CD4-positive, alpha-beta T cell treated with Interleukin-1 beta for 1 hour (primary cell): Measurements from ENCODE around the gene AGXT.
A peak's percentile ranks its signal among the peaks of the same experiment; 100 is the strongest.

Experiments used
- DNase-seq, 2 donors: peaks; one replicate each; pipeline ENCODE4 v3.0.0-alpha.2; 2020 to 2022

Gene AGXT

GRCh38 chr2:240868286-240869108, at the start of gene AGXT:
TSS of gene AGXT (plus strand) at chr2:240868824. CDS start at chr2:240868866, 42 bp downstream.
- DNase-seq = no peak

DNA sequence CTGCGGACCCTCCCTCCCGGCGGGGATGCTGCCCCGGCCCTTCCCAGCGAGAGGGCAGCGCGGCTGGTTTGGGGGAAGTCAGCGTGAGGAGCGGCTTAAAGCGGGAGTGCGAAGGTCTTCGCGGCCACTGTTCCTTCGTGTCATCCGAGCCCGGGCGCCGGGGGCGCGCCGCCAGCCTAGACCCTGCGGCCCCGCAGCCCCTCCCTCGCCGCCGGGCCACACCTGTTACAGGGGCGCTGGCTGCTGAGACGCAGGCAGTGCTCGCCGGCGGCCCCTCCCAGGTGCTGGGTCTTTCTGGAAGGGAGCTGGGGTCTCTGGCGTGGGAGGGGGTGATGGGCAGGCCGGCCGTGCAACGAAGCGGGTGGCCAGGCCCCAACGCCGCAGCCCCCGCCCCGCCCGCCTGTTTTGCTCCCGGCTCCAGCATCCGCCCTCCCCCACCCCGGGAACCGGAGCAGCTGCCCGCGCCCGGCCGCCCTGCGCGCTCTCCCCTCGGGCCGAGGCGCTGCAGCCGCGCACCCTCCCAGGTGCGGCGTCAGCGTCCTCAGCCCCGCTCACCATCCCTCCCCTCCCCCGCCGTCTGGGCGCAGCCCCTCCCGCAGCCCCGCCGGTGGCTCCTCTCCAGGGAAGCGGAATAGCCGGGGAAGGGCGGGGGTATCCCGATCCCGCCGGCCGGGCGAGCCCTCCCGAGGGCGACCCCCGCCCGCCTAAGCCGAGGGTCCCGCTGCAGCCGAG, 49.3 kb upstream of the AGXT start:
- no peak for DNase-seq

DNA sequence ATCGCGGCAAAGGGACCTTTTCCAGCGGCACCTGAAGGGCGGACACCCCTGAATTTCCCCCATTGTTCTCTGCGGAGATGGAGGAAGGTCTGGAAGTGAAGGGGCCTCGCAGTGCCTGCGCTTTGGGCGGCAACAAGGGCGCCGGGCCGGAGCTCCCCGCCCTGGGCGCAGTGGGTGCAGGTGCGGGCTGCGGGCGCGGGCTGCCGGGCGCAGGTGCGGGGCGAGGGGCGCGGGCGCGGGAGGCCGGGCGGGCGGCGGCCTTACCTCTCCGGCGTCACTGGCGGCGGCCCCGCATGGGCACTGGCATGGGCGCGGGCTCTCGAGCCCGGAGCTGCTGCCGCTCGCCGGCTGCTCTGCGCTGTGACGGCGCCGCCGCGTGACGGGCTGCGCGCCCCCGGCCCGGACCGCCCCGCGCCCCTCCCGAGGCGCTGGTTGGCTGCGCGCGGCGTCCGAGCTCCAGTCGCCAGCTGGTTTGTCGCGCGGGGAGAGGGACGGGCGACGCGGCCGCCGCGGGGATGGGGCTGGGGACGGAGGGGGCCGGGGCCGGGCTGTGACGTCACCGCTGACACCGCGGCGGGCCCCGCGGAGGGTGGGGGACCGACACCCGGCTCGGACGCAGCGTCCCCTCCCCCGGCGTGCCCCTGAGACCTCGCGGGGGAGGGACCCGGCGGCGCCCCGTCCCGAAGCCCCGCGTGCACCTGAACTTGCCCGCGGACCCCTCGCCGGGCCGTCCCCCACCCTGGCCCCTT, 48.6 kb upstream of the AGXT start, which contains the start of gene KIF1A:
TSS of gene KIF1A (minus strand) at position 362 of the 749 bp plus-strand sequence. CDS start 22,467 bp downstream, outside the sequence.
- DNase-seq = no peak

DNA sequence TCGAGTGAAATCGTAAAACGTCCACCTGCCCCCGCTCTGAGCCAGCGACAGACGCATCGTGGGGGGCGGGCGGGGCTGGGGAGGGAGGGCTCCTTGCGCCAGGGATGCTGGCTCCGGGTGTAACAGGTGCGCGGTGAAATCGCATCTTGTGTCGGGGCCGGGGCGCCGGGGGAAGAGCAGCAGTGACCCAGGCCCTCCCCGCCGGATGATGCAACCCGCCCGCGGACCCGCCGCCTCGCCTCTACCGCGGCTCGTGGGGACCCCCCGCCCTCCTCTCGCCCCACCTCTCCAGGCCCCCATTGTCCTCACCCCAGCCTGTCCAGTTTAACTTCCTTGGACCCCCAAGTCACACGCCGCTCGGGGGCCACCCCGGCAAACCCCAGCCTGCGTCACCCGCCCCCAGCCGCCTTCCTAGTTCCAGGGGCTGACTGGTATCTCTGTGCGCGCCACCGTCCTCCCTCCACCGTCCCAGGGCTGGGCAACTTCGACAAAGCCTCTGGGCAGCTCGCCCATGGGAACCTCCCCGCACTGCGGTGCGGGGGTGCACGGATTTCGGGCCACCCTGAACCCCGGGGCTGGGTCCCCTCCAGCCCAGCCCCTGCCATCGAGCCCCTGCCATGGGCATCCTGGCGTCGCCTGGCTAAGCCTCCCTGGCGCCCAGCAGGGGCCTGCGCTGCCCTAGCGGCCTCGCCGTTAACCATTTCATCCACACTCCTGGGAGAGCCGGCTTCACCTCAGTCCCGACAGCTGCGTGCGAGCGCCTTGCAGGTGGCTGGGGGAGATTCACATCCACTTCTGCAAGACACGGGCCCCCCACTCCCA, 47.8 kb upstream of the AGXT start:
- no peak for DNase-seq

DNA sequence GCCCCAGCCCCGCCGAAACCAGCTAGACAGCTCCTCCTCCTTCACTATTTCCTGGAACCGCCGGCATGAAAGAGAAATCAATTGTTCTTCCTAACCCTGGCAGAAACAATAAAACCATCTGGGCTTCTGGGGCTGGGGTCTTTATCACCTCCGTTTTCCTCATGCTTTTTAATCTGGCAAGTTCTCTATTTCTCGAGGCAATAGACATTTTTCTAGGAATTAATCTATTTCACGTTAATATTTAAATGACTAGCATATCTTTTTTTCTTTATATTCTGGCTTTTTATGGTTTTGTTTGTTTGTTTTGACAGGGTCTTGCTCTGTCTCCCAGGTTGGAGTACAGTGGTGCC, 47.2 kb upstream of the AGXT start:
- DNase-seq = no peak

DNA sequence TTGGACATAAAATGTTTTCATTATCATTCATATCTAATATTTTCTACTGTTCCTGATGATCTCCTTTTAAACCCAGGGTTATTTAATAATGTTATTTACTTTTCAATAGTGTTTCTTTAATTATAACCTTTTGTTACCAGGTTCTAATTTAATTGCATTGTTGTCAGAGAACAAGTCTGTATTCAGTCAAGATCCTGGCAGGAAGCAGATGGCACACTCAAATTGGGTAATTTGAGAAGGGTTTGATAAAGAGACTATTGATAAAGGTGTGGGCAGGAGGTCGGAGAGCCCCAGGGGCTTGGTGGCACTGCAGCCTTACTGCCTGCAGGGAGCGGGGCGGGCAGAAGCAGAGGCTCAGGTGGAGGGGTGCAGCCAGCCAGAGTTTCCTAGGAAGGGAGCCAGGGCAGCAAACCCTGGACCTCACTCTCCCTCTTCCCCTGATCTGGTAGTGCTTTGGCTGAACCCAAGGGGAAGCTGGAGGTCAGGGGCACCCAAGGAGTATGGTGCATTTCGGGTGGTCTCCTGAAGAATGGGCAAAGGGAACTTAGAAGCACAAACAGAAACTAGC, 46.3 kb upstream of the AGXT start:
- DNase-seq = no peak

GRCh38 chr2:240823449-240824336, 44.9 kb upstream of the AGXT start:
- no peak for DNase-seq

DNA sequence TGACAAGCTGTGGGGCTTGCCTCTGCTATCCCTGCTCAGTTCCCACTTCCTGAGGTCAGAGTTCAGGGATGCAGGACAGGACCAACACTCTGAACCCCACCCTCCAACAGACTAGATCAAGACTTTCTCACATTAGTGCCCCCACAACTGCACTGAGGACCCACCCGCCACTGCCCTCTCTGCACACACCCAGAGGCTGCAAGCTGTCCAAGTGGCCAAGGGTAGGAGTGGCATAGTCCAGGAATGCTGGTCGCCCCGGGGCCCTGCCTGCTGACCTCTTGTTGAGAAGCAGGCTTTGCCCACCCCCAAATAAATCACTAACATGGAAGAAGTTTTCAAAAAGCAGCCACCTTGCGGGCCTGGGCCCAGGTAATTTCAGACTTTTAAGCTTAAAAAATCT, 43.1 kb upstream of the AGXT start:
- DNase-seq = no peak

- no peak for DNase-seq
Measured at GRCh38 chr2:240831594-240832204, 36.9 kb upstream of the AGXT start.

- peak; percentile 99 for DNase-seq
Measured at GRCh38 chr2:240832205-240832727, 36.4 kb upstream of the AGXT start.

DNA sequence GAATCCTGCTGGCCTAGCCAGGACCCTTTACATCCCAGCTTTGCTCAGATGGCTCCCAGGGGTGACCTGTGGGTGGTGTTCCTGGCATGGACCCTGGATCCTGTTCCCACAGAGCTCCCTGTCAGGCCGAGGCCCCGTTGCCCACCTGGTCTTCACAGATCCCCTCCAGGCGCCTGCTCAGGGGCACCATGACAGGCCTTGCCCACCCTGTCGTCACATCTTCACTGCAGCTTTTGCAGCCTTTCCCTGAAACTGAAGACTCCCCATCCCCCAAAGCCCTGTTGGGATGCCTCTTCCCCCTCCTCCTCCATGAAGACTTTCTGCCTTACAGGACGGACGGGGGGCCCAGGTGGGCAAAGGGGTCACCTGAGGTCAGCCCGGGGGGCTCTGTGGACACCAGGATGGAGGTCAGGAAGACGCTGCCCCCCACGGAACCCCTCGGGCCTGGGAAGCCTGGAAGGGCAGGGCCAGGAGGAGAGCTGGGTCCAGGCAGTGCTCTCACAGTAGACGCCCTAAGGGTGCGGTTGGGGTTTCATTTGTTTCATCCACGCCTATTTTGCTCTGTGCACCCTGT, 35.6 kb upstream of the AGXT start:
- no peak for DNase-seq

DNA sequence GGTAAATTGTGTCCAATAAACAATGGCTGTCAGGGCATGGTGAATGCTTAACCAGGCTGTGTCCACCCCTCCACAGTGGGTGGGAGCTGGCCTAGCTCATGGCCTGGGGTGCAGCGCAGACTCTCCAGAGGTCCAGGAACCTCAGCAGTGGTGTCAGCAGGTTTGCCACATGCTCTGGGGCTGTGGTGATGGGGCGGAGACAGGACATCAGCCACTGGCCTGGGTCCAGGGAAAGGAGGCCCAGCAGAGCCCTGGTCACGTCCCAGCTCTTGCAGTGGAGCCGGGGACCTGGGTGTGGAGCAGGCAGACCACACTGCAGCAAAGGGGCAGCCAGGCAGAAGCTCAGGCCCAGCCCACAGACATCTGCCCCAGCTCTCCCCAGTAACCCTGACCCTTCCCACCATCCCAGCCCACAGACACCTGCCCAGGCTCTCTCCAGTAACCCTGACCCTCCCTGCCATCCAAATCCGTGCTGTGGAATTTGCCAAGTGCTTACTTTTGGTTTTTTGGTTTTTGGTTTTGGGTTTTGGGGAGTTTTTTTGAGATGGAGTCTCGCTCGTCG, 34.8 kb upstream of the AGXT start:
- no peak for DNase-seq

DNA sequence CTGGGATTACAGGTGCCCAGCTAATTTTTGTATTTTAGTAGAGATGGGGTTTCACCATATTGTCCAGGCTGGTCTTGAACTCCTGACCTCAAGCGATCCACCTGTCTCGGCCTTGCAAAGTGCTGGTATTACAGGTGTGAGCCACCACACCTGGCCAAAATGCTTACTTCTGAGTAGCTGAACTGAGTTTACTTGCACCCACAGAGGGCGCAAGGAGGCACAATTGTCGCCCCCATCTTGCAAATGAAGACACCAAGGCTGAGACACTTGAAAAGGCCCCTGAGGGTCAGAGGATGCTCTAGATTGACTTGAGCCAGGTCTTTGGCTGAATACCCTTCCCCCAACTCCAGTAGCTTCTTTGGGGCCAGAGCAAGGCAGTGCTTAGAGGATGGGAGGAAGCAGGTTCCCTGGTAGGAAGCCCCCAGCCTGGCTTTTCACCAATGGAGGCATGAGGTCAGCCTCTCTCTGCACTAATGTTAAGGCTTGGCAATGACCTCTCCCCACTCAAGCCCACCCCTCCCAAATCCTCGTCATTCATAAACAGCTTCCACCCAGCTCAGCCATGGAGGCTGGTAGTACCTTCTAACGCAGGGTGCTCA, 34.1 kb upstream of the AGXT start:
- no peak for DNase-seq

DNA sequence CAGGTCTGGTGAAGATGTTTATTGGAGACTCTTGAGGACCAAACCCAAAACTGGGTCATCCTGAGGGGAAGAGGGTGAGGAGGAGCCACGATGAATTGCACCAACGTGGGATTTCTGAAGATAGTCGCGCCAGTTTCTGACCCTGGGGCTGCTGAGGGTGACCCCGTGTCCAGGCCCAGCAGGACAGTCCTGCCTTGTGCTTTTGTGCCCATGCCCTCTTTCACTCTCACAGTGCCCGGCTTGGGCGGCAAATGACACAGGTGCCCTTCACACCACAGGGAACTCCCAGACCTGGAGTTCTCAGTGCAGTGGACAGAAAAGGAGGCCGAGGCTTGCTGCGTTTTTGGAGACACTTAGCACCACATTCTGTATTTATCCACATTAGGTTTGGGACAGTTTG, 33.1 kb upstream of the AGXT start:
- no peak for DNase-seq

- DNase-seq = no peak
Measured at GRCh38 chr2:240836781-240837467, 31.7 kb upstream of the AGXT start.

DNA sequence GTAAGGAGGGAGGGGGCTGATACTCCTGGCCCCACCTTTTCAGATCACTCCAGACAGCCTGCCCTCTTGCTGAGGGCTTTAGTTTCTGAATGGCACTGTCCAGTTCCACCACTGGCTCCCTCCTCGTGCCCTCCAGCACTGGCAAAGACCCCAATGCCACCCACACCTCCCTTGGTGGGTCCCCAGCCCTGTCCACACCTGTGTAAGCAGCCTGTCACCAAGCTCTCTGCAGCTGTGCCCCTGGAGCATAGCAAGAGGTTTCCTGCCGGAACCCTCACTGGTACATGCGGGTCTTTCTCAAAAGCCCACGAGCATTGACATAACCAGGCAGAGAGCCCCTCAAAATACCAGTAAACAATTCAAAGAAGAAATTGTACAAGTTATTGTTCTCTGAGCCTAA, 31.0 kb upstream of the AGXT start:
- no peak for DNase-seq

GRCh38 chr2:240839152-240840143, 29.2 kb upstream of the AGXT start:
- no peak for DNase-seq
